ENCODE measurements around the gene NRIP2.

- TF ChIP-seq CTCF (IDR thresholded peaks at IDR 0.05) (no peak), EP300 (IDR thresholded peaks at IDR 0.05) (no peak), POLR2A (IDR thresholded peaks at IDR 0.05) (no peak), POLR2AphosphoS5 (IDR thresholded peaks at IDR 0.05) (no peak)
Measured at GRCh38 chr12:2844786-2845185, 10.0 kb upstream of the NRIP2 start.

All from suprapubic skin (tissue), 4 donors.